HepG2 (cell line): ENCODE measurements around the gene CACNG7. TPM values are rescaled to one million over a fixed set of nuclear protein-coding genes. Genes with fewer than 3 reads are reported as not detected.

ENCODE experiments used
- EEA1 ChIP-seq: sonication (generic); formaldehyde crosslinking; IDR thresholded peaks from 2 replicates; pipeline ENCODE4 v1.5.1; 2020; ENCODE audit warnings: mild to moderate bottlenecking, missing genetic modification reagents, borderline replicate concordance
- FOSL2 ChIP-seq: sonication (generic); formaldehyde crosslinking; IDR thresholded peaks from 2 replicates; pipeline ENCODE4 v1.4.0; 2020; ENCODE audit warnings: missing genetic modification reagents
- GATAD1 ChIP-seq: IDR thresholded peaks from 2 replicates; pipeline ENCODE4 v1.6.1; 2016; ENCODE audit warnings: missing genetic modification reagents, missing compliant biosample characterization
- IKZF1 ChIP-seq: fragments of 450-650 bp; IDR thresholded peaks from 2 replicates; pipeline ENCODE4 v1.7.1; 2016
- KDM1A ChIP-seq: IDR thresholded peaks from 2 replicates; pipeline ENCODE4 v1.6.1; 2016; ENCODE audit warnings: missing compliant biosample characterization
- KLF9 ChIP-seq: IDR thresholded peaks from 2 replicates; pipeline ENCODE4 v1.6.1; 2016; ENCODE audit warnings: low read depth
- MEF2D ChIP-seq: sonication (generic); formaldehyde crosslinking; IDR thresholded peaks from 2 replicates; pipeline ENCODE4 v1.5.1; 2020; ENCODE audit warnings: mild to moderate bottlenecking, missing genetic modification reagents
- PHF5A ChIP-seq: IDR thresholded peaks from one replicate; pipeline ENCODE4 v1.6.1; 2018; ENCODE audit warnings: low read depth, missing genetic modification reagents; ENCODE audit not compliant: unreplicated experiment
- RBAK ChIP-seq: sonication (generic); formaldehyde crosslinking; IDR thresholded peaks from 2 replicates; pipeline ENCODE4 v1.5.1; 2020; ENCODE audit warnings: mild to moderate bottlenecking, missing genetic modification reagents
- SAP130 ChIP-seq: IDR thresholded peaks from 2 replicates; pipeline ENCODE4 v1.6.1; 2016; ENCODE audit warnings: low read depth
- SETDB1 ChIP-seq: sonication (generic); formaldehyde crosslinking; IDR thresholded peaks from 2 replicates; pipeline ENCODE4 v1.5.1; 2020; ENCODE audit warnings: missing genetic modification reagents, mild to moderate bottlenecking, borderline replicate concordance
- SMAD1 ChIP-seq: sonication (generic); formaldehyde crosslinking; IDR thresholded peaks from 2 replicates; pipeline ENCODE4 v1.4.0; 2020; ENCODE audit warnings: missing genetic modification reagents, low read depth, mild to moderate bottlenecking, borderline replicate concordance
- TMF1 ChIP-seq: sonication (generic); formaldehyde crosslinking; IDR thresholded peaks from 2 replicates; pipeline ENCODE4 v1.8.1; 2022; ENCODE audit warnings: low read depth, missing genetic modification reagents
- ZFP36L1 ChIP-seq: sonication (generic); formaldehyde crosslinking; IDR thresholded peaks from 2 replicates; pipeline ENCODE4 v1.8.0; 2022; ENCODE audit warnings: mild to moderate bottlenecking, missing genetic modification reagents, moderate library complexity
- ZKSCAN1 ChIP-seq: fragments of 150-350 bp; IDR thresholded peaks from 2 replicates; pipeline ENCODE4 v1.6.1; 2014; ENCODE audit warnings: low read length
- ZNF121 ChIP-seq: sonication (generic); formaldehyde crosslinking; IDR thresholded peaks from 2 replicates; pipeline ENCODE4 v1.5.0; 2020; ENCODE audit warnings: mild to moderate bottlenecking, missing genetic modification reagents
- ZNF329 ChIP-seq: sonication (generic); formaldehyde crosslinking; IDR thresholded peaks from 2 replicates; pipeline ENCODE4 v1.9.0; 2021; ENCODE audit warnings: low read depth, mild to moderate bottlenecking, missing genetic modification reagents
- ZNF446 ChIP-seq: sonication (generic); formaldehyde crosslinking; IDR thresholded peaks from 2 replicates; pipeline ENCODE4 v1.5.0; 2020; ENCODE audit warnings: mild to moderate bottlenecking, missing genetic modification reagents
- ZNF747 ChIP-seq: sonication (generic); formaldehyde crosslinking; IDR thresholded peaks from 2 replicates; pipeline ENCODE4 v1.8.1; 2023; ENCODE audit warnings: missing genetic modification reagents, mild to moderate bottlenecking, borderline replicate concordance
- ZNF781 ChIP-seq: sonication (generic); formaldehyde crosslinking; IDR thresholded peaks from 2 replicates; pipeline ENCODE4 v1.5.1; 2020; ENCODE audit warnings: borderline replicate concordance, mild to moderate bottlenecking, missing genetic modification reagents; ENCODE audit errors: not compliant biosample characterization
- ZNF879 ChIP-seq: sonication (generic); formaldehyde crosslinking; IDR thresholded peaks from 2 replicates; pipeline ENCODE4 v1.8.1; 2023; ENCODE audit warnings: missing genetic modification reagents
- ZSCAN20 ChIP-seq: sonication (generic); formaldehyde crosslinking; IDR thresholded peaks from 2 replicates; pipeline ENCODE4 v1.4.0; 2020; ENCODE audit warnings: missing genetic modification reagents, mild to moderate bottlenecking, borderline replicate concordance
- polyA plus RNA-seq, 8 experiments: library from polyadenylated mRNA; depleted of rRNA in 3 of 8; stranded (reverse) in 7 of 8; unstranded in 1 of 8; fragments of >200 nt; fragmentation: Illumina TruSeq in 4 of 8; extraction: Trizol in 4 of 8; gene quantifications; 2 replicates each; pipeline versions ENCODE4 v1.2.1 to v1.2.3, GENCODE V29; 2011 to 2016; ENCODE audit warnings: low read depth in 4 of 8, missing spikeins in 1 of 8, mixed read lengths in 1 of 8; ENCODE audit not compliant: insufficient read depth in 1 of 8
- total RNA-seq, 5 experiments: library from RNA; depleted of rRNA; stranded (reverse); fragments of >200 nt; fragmentation: Illumina TruSeq; extraction: Trizol; gene quantifications; 2 replicates each; pipeline ENCODE4 v1.2.3, GENCODE V29; 2016; ENCODE audit warnings: low read depth in 1 of 5
- TF ChIP-seq, protein P1 (sequence below): sonication (generic); formaldehyde crosslinking; IDR thresholded peaks from 2 replicates; pipeline ENCODE4 v1.5.1; 2020; ENCODE audit warnings: missing genetic modification reagents, mild to moderate bottlenecking, borderline replicate concordance
- TF ChIP-seq, protein P2 (sequence below): sonication (generic); formaldehyde crosslinking; IDR thresholded peaks from 2 replicates; pipeline ENCODE4 v1.5.0; 2020; ENCODE audit warnings: mild to moderate bottlenecking, missing genetic modification reagents
- TF ChIP-seq, protein P3 (sequence below): sonication (generic); formaldehyde crosslinking; IDR thresholded peaks from 2 replicates; pipeline ENCODE4 v1.4.0; 2020; ENCODE audit warnings: missing genetic modification reagents
- TF ChIP-seq, protein P4 (sequence below): conservative IDR thresholded peaks from 2 replicates; pipeline ENCODE4 v1.6.1; 2018; ENCODE audit warnings: missing genetic modification reagents

Gene CACNG7
- total and polyA plus RNA-seq, 2 of the 13 experiments (the other 11 are each of a cell fraction or from before 2014, with no cell fraction given): not detected

DNA sequence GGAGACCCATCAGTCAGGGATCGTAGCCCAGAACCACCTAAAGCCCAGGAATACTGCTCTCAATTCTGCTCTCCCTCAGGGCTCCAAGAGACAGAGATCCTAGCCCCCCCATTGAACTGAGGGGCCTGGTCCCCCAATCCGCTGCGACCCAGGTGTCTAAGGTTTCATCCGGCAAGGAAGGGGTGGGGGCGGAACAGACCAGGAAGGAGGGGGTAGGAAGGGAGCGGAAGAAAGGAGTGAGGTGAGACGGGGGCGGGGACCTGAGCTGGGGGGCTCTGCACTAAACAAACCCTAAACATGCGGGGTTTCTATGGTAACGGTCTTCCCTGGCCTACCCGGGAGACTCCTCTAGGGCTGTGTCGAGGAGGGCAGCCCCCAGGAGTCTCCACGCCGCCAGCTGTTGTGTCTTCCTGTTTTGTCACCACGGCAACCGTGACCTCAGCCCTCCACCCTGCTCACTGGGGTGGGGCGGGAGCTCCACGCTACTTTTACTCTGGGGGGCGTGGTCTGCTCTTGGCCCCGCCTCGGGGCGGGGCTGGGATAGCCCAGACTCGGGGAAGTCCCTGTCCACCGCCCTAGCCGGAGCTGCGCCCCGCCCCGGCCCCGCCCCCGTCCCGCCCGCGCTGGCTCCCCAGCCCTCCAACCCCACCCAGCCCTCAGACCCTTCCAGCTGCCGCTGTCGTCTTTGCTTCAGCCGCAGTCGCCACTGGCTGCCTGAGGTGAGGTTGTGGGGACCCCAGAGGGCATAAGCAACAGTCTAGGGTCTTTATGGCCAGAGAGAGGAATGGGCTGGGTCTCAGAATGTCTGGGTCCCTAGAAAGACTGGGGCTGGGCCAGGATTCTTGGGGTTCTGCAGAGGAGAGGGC lies 41.6 kb upstream of the CACNG7 start, which contains the start of gene MYADM (continued):
- TF ChIP-seq, protein P1, sequence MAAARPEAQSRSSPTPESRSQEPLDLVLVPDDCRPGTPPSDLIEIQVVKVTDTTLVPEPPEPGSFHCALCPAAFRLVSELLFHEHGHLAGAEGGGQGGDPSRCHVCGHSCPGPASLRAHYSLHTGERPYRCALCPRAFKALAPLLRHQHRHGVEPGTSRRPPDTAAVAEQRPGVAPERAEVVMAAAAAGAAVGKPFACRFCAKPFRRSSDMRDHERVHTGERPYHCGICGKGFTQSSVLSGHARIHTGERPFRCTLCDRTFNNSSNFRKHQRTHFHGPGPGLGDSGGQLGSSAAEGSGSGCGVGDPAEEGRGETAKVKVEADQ (CRISPR knock-in tag): no peak
- TF ChIP-seq ZFP36L1 (CRISPR knock-in tag) (no peak), ZNF121 (CRISPR knock-in tag) (no peak), ZSCAN20 (CRISPR knock-in tag) (no peak), ZNF446 (CRISPR knock-in tag) (no peak), PHF5A (no peak), SAP130 (peak; percentile 99), ZNF781 (CRISPR knock-in tag) (no peak), RBAK (CRISPR knock-in tag) (no peak), TMF1 (CRISPR knock-in tag) (no peak), ZNF747 (no peak), FOSL2 (CRISPR knock-in tag) (peak; percentile 36; the same call in 1 of the 2 replicates), ZNF329 (CRISPR knock-in tag) (no peak), ZNF879 (CRISPR knock-in tag) (no peak), SMAD1 (CRISPR knock-in tag) (peak; percentile 59; the same call in 1 of the 2 replicates), ZKSCAN1 (peak; percentile 16; the same call in 1 of the 2 replicates), EEA1 (CRISPR knock-in tag) (no peak), SETDB1 (no peak), MEF2D (peak; percentile 77), IKZF1 (no peak), KDM1A (no peak), GATAD1 (peak; percentile 61), KLF9 (CRISPR knock-in tag) (peak; percentile 48; the same call in 1 of the 2 replicates)
- TF ChIP-seq, protein P2, sequence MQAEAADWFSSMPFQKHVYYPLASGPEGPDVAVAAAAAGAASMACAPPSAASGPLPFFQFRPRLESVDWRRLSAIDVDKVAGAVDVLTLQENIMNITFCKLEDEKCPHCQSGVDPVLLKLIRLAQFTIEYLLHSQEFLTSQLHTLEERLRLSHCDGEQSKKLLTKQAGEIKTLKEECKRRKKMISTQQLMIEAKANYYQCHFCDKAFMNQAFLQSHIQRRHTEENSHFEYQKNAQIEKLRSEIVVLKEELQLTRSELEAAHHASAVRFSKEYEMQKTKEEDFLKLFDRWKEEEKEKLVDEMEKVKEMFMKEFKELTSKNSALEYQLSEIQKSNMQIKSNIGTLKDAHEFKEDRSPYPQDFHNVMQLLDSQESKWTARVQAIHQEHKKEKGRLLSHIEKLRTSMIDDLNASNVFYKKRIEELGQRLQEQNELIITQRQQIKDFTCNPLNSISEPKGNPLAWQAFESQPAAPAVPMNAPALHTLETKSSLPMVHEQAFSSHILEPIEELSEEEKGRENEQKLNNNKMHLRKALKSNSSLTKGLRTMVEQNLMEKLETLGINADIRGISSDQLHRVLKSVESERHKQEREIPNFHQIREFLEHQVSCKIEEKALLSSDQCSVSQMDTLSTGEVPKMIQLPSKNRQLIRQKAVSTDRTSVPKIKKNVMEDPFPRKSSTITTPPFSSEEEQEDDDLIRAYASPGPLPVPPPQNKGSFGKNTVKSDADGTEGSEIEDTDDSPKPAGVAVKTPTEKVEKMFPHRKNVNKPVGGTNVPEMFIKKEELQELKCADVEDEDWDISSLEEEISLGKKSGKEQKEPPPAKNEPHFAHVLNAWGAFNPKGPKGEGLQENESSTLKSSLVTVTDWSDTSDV (CRISPR knock-in tag): no peak
- TF ChIP-seq, protein P3, sequence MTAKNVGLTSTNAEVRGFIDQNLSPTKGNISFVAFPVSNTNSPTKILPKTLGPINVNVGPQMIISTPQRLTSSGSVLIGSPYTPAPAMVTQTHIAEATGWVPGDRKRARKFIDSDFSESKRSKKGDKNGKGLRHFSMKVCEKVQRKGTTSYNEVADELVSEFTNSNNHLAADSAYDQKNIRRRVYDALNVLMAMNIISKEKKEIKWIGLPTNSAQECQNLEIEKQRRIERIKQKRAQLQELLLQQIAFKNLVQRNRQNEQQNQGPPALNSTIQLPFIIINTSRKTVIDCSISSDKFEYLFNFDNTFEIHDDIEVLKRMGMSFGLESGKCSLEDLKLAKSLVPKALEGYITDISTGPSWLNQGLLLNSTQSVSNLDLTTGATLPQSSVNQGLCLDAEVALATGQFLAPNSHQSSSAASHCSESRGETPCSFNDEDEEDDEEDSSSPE: peak; percentile 50
- TF ChIP-seq, protein P4, sequence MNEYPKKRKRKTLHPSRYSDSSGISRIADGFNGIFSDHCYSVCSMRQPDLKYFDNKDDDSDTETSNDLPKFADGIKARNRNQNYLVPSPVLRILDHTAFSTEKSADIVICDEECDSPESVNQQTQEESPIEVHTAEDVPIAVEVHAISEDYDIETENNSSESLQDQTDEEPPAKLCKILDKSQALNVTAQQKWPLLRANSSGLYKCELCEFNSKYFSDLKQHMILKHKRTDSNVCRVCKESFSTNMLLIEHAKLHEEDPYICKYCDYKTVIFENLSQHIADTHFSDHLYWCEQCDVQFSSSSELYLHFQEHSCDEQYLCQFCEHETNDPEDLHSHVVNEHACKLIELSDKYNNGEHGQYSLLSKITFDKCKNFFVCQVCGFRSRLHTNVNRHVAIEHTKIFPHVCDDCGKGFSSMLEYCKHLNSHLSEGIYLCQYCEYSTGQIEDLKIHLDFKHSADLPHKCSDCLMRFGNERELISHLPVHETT: no peak
